ENCODE data around the gene SYT12. TPM values are rescaled to one million over a fixed set of nuclear protein-coding genes. Genes with fewer than 3 reads are reported as not detected.
"Not testable (repeated sequence)": the region's sequence is repeated elsewhere in the genome, so short reads cannot be mapped to it uniquely, and the experiment has no call there.

Gene SYT12
- total RNA-seq, 1 experiment from 2014 or later = 4.3 TPM

DNA sequence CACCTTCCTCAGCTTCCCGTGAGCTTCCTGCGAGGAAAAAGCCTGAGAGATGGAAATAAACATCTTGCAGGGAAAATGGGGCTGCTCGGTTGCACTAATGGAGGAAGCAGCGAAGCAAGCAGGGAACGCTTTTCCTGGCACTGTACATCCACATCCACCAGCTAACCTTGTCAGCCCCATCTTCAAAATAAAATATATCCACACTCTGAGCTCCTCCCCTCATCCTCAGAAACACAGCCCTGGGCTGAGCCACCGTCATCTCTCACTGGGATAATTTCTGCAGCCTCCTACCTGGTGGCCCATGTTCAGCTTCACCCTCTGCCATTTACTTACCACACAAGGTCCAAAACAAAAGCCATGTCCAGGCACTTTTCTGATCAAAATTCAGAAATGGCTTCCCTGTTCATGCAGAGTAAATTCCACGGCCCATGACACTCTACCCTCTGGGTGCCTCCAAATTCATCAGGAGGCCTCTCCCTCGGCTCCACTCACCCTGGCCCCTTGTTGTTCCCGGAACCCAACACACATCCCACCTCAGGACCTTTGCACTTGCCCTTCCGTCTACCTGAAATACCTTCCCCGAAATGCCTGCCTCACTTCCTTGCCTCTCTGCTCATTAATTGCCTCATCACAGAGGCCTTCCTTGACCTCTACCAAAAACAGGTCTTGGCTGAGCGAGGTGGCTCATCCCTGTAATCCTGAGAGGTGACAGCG lies 34.9 kb upstream of the SYT12 start:
- Histone ChIP-seq H3K4me2 (ENCODE audit: low read length) (no peak overlapping the region), H3K27me3 (ENCODE audit: insufficient read depth, low read length) (no peaks in the 10 kb centered on the region), H3K9me2 (ENCODE audit: insufficient read depth) (no peaks in the 10 kb centered on the region), H3K9me3 (ENCODE audit: control insufficient read depth in 1 of 2, insufficient read depth in 1 of 2, low read depth in 1 of 2, low read length in 2 of 2) (peaks cover 0 to 4% of the 10 kb centered on the region in 2 experiments; a peak in 1 of 4 replicates), H3K9ac (ENCODE audit: low read length) (no peak overlapping the region), H3K79me2 (ENCODE audit: insufficient read depth, low read length) (no peaks in the 10 kb centered on the region), H3K36me3 (ENCODE audit: control insufficient read depth in 1 of 2, insufficient read depth in 2 of 2, low read length in 2 of 2) (no peaks in the 10 kb centered on the region), H4K20me1 (ENCODE audit: insufficient read depth) (no peaks in the 10 kb centered on the region), H3K4me1 (ENCODE audit: control insufficient read depth in 1 of 2, insufficient read depth in 2 of 2, low read length in 2 of 2) (peaks cover 46 to 49% of the 10 kb centered on the region in 2 experiments), H3K27ac (ENCODE audit: low read depth, low read length) (no peak overlapping the region; the same call in 1 of the 2 replicates), H3K4me3 (replicated peaks in 1 of 2; ENCODE audit: low read depth in 1 of 2, low read length in 2 of 2) (no peak overlapping the region), H2AFZ (ENCODE audit: low read depth, low read length, poor library complexity, severe bottlenecking) (no peak overlapping the region)
- TF ChIP-seq EGR1 (IDR thresholded peaks at IDR 0.05; ENCODE audit: low read depth) = no peak
- TF ChIP-seq JUND (IDR thresholded peaks at IDR 0.05) = no peak
- no peak for TF ChIP-seq YY1 (IDR thresholded peaks at IDR 0.05; ENCODE audit: extremely low read depth, insufficient replicate concordance, low read depth, low read length)
- no peak for TF ChIP-seq CBX3 (IDR thresholded peaks at IDR 0.05; ENCODE audit: low read depth)
- TF ChIP-seq ELF1 (IDR thresholded peaks at IDR 0.05; ENCODE audit: borderline replicate concordance, low read depth) = no peak
- no peak for TF ChIP-seq ZFX (IDR thresholded peaks at IDR 0.05)
- TF ChIP-seq, protein P1, sequence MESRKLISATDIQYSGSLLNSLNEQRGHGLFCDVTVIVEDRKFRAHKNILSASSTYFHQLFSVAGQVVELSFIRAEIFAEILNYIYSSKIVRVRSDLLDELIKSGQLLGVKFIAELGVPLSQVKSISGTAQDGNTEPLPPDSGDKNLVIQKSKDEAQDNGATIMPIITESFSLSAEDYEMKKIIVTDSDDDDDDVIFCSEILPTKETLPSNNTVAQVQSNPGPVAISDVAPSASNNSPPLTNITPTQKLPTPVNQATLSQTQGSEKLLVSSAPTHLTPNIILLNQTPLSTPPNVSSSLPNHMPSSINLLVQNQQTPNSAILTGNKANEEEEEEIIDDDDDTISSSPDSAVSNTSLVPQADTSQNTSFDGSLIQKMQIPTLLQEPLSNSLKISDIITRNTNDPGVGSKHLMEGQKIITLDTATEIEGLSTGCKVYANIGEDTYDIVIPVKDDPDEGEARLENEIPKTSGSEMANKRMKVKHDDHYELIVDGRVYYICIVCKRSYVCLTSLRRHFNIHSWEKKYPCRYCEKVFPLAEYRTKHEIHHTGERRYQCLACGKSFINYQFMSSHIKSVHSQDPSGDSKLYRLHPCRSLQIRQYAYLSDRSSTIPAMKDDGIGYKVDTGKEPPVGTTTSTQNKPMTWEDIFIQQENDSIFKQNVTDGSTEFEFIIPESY (IDR thresholded peaks at IDR 0.05; ENCODE audit: extremely low read depth, insufficient replicate concordance, low read length) = no peak
- TF ChIP-seq, protein P2, sequence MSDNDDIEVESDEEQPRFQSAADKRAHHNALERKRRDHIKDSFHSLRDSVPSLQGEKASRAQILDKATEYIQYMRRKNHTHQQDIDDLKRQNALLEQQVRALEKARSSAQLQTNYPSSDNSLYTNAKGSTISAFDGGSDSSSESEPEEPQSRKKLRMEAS (IDR thresholded peaks at IDR 0.05) = no peak
- no peak for TF ChIP-seq CEBPB (IDR thresholded peaks at IDR 0.05; ENCODE audit: low read depth)
- TF ChIP-seq SRF (IDR thresholded peaks at IDR 0.05; ENCODE audit: low read depth) = no peak
- TF ChIP-seq SP1 (IDR thresholded peaks at IDR 0.05; ENCODE audit: low read depth) = no peak
- ChIA-PET RAD21 (ENCODE audit: low non-redundant PET in 1 of 2, low total read pairs in 2 of 2, uncharacterized antibody in 2 of 2, unreplicated experiment in 2 of 2) (no interaction called here), POLR2A (no interaction called here), CTCF (interaction anchor here (2.6 kb wide), 1 partner anchor 12 kb away, joined by 8 read pairs; no protein-coding TSS in a partner anchor)
- no TSS peak for BruUV-seq (replicated peaks)
- DNase-seq (ENCODE audit: low read depth, low spot score) (no peak), ATAC-seq (no peak)
- intact Hi-C loops (cut with micrococcal nuclease) = loop anchor here (5.0 kb wide), 1 partner anchor 34 kb away; the partner anchor contains the start of gene SYT12

DNA sequence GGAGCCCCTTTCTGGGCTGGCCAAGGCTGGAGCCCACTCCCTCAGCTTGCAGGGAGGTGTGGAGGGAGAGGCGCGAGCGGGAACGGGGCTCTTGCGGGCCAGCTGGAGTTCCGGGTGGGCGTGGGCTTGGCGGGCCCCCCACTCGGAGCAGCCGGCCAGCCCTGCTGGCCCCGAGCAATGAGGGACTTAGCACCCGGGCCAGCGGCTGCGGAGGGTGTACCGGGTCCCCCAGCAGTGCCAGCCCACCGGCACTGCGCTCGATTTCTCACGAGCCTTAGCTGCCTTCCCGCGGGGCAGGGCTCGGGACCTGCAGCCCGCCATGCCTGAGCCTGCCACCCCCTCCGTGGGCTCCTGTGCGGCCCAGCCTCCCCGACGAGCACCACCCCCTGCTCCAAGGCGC lies 34.2 kb upstream of the SYT12 start:
- POLR2A ChIA-PET = interaction anchor here (1.1 kb wide), 1 partner anchor 18 kb away, joined by 3 read pairs; no protein-coding TSS in a partner anchor
- H3K27me3 ChIP-seq (ENCODE audit: insufficient read depth, low read length); RAD21 ChIA-PET (ENCODE audit: low non-redundant PET in 1 of 2, low total read pairs in 2 of 2, uncharacterized antibody in 2 of 2, unreplicated experiment in 2 of 2); CTCF ChIA-PET; H3K27ac ChIP-seq (ENCODE audit: low read depth, low read length); H3K79me2 ChIP-seq (ENCODE audit: insufficient read depth, low read length); H3K4me3 ChIP-seq (replicated peaks in 1 of 2; ENCODE audit: low read depth in 1 of 2, low read length in 2 of 2); H3K9me2 ChIP-seq (ENCODE audit: insufficient read depth); BruUV-seq (replicated peaks); H4K20me1 ChIP-seq (ENCODE audit: insufficient read depth); H3K9ac ChIP-seq (ENCODE audit: low read length); H3K4me2 ChIP-seq (ENCODE audit: low read length); H2AFZ ChIP-seq (ENCODE audit: low read depth, low read length, poor library complexity, severe bottlenecking); H3K36me3 ChIP-seq (ENCODE audit: control insufficient read depth in 1 of 2, insufficient read depth in 2 of 2, low read length in 2 of 2); DNase-seq (ENCODE audit: low read depth, low spot score); ATAC-seq; H3K9me3 ChIP-seq (ENCODE audit: control insufficient read depth in 1 of 2, insufficient read depth in 1 of 2, low read depth in 1 of 2, low read length in 2 of 2): not testable (repeated sequence)
- intact Hi-C loops (cut with micrococcal nuclease) = loop anchor here (5.0 kb wide), 1 partner anchor 34 kb away; the partner anchor contains the start of gene SYT12
- H3K4me1 ChIP-seq (ENCODE audit: control insufficient read depth in 1 of 2, insufficient read depth in 2 of 2, low read length in 2 of 2) = peaks cover 40 to 43% of the 10 kb centered on the region in 2 experiments

DNA sequence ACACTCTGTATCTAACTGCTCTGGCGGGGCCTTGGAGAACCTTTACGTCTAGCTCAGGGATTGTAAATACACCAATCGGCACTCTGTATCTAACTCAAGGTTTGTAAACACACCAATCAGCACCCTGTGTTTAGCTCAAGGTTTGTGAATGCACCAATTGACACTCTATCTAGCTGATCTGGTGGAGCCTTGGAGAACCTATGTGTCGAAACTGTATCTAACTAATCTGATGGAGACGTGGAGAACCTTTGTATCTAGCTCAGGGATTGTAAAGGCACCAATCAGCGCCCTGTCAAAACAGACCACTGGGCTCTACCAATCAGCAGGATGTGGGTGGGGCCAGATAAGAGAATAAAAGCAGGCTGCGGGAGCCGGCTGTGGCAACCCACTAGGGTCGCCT lies 33.6 kb upstream of the SYT12 start:
- H3K9ac ChIP-seq (ENCODE audit: low read length); RAD21 ChIA-PET (ENCODE audit: low non-redundant PET in 1 of 2, low total read pairs in 2 of 2, uncharacterized antibody in 2 of 2, unreplicated experiment in 2 of 2); H2AFZ ChIP-seq (ENCODE audit: low read depth, low read length, poor library complexity, severe bottlenecking); BruUV-seq (replicated peaks); H3K27ac ChIP-seq (ENCODE audit: low read depth, low read length); H3K9me3 ChIP-seq (ENCODE audit: control insufficient read depth in 1 of 2, insufficient read depth in 1 of 2, low read depth in 1 of 2, low read length in 2 of 2); H3K79me2 ChIP-seq (ENCODE audit: insufficient read depth, low read length); H3K4me2 ChIP-seq (ENCODE audit: low read length); ATAC-seq; H3K27me3 ChIP-seq (ENCODE audit: insufficient read depth, low read length); H4K20me1 ChIP-seq (ENCODE audit: insufficient read depth); H3K36me3 ChIP-seq (ENCODE audit: control insufficient read depth in 1 of 2, insufficient read depth in 2 of 2, low read length in 2 of 2); CTCF ChIA-PET; DNase-seq (ENCODE audit: low read depth, low spot score); H3K9me2 ChIP-seq (ENCODE audit: insufficient read depth); H3K4me3 ChIP-seq (replicated peaks in 1 of 2; ENCODE audit: low read depth in 1 of 2, low read length in 2 of 2): not testable (repeated sequence)
- H3K4me1 ChIP-seq (ENCODE audit: control insufficient read depth in 1 of 2, insufficient read depth in 2 of 2, low read length in 2 of 2) = peaks cover 34 to 37% of the 10 kb centered on the region in 2 experiments
- POLR2A ChIA-PET = interaction anchor here (1.1 kb wide), 1 partner anchor 17 kb away, joined by 3 read pairs; no protein-coding TSS in a partner anchor
- intact Hi-C loops (cut with micrococcal nuclease) = loop anchor here (5.0 kb wide), 1 partner anchor 33 kb away; the partner anchor contains the start of gene SYT12
